ENCODE results near the gene SPACA7. TPM values are rescaled to one million over a fixed set of nuclear protein-coding genes. Genes with fewer than 3 reads are reported as not detected.

Gene SPACA7
- total and polyA plus RNA-seq, 9 of the 15 experiments (the other 6 are each of a cell fraction or from before 2014, with no cell fraction given) = not detected

DNA sequence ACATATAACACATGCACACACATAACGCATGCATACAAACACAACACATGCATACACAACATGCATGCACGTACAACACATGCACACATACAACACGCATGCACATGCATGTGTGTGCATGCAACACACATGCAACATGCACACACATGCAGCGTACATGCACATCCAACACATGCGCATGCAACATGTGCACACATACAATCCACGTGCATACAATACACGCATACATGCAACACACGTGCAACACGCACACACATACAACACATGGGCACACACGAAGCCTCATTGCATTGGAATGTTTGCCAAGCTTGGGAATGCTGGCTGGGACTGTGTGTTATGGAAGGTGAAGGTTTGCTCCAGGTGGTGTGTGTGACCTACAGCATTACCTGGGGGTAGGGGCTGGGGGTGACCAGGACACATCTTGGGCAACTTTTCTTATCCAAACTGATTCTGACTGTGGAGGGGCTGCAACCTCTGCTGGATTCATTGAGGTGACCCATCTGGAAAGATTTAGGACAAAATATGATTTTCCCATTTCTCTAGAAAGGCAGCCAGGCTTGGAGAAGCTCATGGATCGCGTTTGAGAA lies 58.9 kb downstream of the SPACA7 start:
- H3K4me1 ChIP-seq (replicated peaks in 1 of 2; ENCODE audit: control insufficient read depth in 2 of 2, insufficient read depth in 2 of 2, low read length in 2 of 2) = no peaks in the 10 kb centered on the region
- DNase-seq (ENCODE audit: extremely low read depth in 1 of 4, low spot score in 3 of 4) = no peak
- BruUV-seq (replicated peaks) = no TSS peak
- no peak overlapping the region for H3K4me3 ChIP-seq
- intact Hi-C loops (cut with micrococcal nuclease) (no loop called here), in situ Hi-C loops (cut with MboI) (no loop called here)
- H2AFZ ChIP-seq (ENCODE audit: low read depth, low read length) = no peak overlapping the region
- H3K27me3 ChIP-seq (ENCODE audit: control insufficient read depth in 2 of 2, insufficient read depth in 2 of 2, low read length in 2 of 2) = no peaks in the 10 kb centered on the region; a peak in 1 of 5 replicates
- no peak overlapping the region for H3K9ac ChIP-seq (ENCODE audit: insufficient read depth in 1 of 2, low read depth in 2 of 2, low read length in 2 of 2)
- H3K79me2 ChIP-seq (ENCODE audit: control insufficient read depth, insufficient read depth, low read length) = no peaks in the 10 kb centered on the region
- no peaks in the 10 kb centered on the region for H3K9me3 ChIP-seq (replicated peaks; ENCODE audit: control insufficient read depth, insufficient read depth, low read depth, low read length)
- H4K20me1 ChIP-seq (replicated peaks; ENCODE audit: control insufficient read depth, insufficient read depth, low read length) = no peaks in the 10 kb centered on the region
- no peak for FAIRE-seq
- H3K36me3 ChIP-seq (ENCODE audit: control insufficient read depth, insufficient read depth, low read length) = no peaks in the 10 kb centered on the region
- 0% methylated on average over 12 of the region's 12 CpGs for WGBS (ENCODE audit: insufficient coverage, low coverage, missing lambda C conversion rate)
- ATAC-seq = no peak
- TF ChIP-seq PML (IDR thresholded peaks at IDR 0.05; ENCODE audit: low read length) (no peak), ZFP36 (IDR thresholded peaks at IDR 0.05; ENCODE audit: low read depth, low read length, partially characterized antibody) (no peak), PKNOX1 (IDR thresholded peaks at IDR 0.05) (no peak), ZFPM2 (CRISPR knock-in tag; IDR thresholded peaks at IDR 0.05) (no peak), NCOA4 (IDR thresholded peaks at IDR 0.05; ENCODE audit: partially characterized antibody) (no peak), TSC22D4 (tag; IDR thresholded peaks at IDR 0.05) (no peak), MEF2D (tag; conservative IDR thresholded peaks at IDR 0.05; ENCODE audit: low read depth) (no peak), TCFL5 (CRISPR knock-in tag; conservative IDR thresholded peaks at IDR 0.05) (no peak), RBFOX2 (IDR thresholded peaks at IDR 0.05; ENCODE audit: low read depth, low read length) (no peak), CBFA2T2 (conservative IDR thresholded peaks at IDR 0.05) (no peak), SRSF7 (optimal IDR thresholded peaks at IDR 0.05; ENCODE audit: low read depth, low read length) (no peak), ZBTB34 (CRISPR knock-in tag; IDR thresholded peaks at IDR 0.05) (no peak), TAF1 (IDR thresholded peaks at IDR 0.05; ENCODE audit: control insufficient read depth, extremely low read depth, insufficient read depth, low read length, severe bottlenecking) (no peak), ARID1B (IDR thresholded peaks at IDR 0.05) (no peak), ETV5 (CRISPR knock-in tag; IDR thresholded peaks at IDR 0.05; ENCODE audit: low read depth) (no peak), TCF3 (CRISPR knock-in tag; IDR thresholded peaks at IDR 0.05) (no peak)
- TF ChIP-seq, protein P1, sequence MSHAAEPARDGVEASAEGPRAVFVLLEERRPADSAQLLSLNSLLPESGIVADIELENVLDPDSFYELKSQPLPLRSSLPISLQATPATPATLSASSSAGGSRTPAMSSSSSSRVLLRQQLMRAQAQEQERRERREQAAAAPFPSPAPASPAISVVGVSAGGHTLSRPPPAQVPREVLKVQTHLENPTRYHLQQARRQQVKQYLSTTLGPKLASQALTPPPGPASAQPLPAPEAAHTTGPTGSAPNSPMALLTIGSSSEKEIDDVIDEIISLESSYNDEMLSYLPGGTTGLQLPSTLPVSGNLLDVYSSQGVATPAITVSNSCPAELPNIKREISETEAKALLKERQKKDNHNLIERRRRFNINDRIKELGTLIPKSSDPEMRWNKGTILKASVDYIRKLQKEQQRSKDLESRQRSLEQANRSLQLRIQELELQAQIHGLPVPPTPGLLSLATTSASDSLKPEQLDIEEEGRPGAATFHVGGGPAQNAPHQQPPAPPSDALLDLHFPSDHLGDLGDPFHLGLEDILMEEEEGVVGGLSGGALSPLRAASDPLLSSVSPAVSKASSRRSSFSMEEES (CRISPR knock-in tag; IDR thresholded peaks at IDR 0.05) = no peak
- TF ChIP-seq, protein P2, sequence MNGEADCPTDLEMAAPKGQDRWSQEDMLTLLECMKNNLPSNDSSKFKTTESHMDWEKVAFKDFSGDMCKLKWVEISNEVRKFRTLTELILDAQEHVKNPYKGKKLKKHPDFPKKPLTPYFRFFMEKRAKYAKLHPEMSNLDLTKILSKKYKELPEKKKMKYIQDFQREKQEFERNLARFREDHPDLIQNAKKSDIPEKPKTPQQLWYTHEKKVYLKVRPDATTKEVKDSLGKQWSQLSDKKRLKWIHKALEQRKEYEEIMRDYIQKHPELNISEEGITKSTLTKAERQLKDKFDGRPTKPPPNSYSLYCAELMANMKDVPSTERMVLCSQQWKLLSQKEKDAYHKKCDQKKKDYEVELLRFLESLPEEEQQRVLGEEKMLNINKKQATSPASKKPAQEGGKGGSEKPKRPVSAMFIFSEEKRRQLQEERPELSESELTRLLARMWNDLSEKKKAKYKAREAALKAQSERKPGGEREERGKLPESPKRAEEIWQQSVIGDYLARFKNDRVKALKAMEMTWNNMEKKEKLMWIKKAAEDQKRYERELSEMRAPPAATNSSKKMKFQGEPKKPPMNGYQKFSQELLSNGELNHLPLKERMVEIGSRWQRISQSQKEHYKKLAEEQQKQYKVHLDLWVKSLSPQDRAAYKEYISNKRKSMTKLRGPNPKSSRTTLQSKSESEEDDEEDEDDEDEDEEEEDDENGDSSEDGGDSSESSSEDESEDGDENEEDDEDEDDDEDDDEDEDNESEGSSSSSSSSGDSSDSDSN (IDR thresholded peaks at IDR 0.05; ENCODE audit: borderline replicate concordance in 1 of 2, low read depth in 2 of 2, low read length in 2 of 2) = no peak
- ChIA-PET CTCF (ENCODE audit: low intra/inter-chr PET ratio) (no interaction called here), POLR2A (no interaction called here)
- H3K4me2 ChIP-seq (ENCODE audit: insufficient read depth, low read length) = no peak overlapping the region
- no peak overlapping the region for H3K27ac ChIP-seq (ENCODE audit: extremely low read depth, low read depth, low read length)
- no peaks in the 10 kb centered on the region for H3K9me1 ChIP-seq (ENCODE audit: control insufficient read depth, insufficient read depth, low read length)

Measured in K562 (cell line).